Thyroid gland (tissue), 4 donors: ENCODE data around the gene BAG2. TPM values are rescaled to one million over a fixed set of nuclear protein-coding genes. Genes with fewer than 3 reads are reported as not detected.

Experiments
- DNase-seq, 2 donors: peaks; one replicate each; pipeline ENCODE4 v3.0.0-alpha.2; 2019
- H3K27ac ChIP-seq, 3 donors: fragments of 200-600 bp; sonication (generic); 1 replicate in 2 of 3; 2 replicates in 1 of 3; pipeline ENCODE4 v1.5.1; 2016 to 2019; ENCODE audit warnings: mild to moderate bottlenecking in 1 of 3, moderate library complexity in 1 of 3
- H3K27me3 ChIP-seq: fragments of 200-600 bp; sonication (generic); one replicate; pipeline ENCODE4 v1.5.1; 2019
- H3K36me3 ChIP-seq, 2 donors: fragments of 200-600 bp; sonication (generic); one replicate each; pipeline ENCODE4 v1.5.1; 2016 to 2019
- H3K4me1 ChIP-seq, 2 donors: fragments of 200-600 bp; sonication (generic); one replicate each; pipeline ENCODE4 v1.5.1; 2017 to 2019
- H3K4me3 ChIP-seq, 3 donors: fragments of 200-600 bp; sonication (generic); replicated peaks in 1 of 3; 1 replicate in 2 of 3; 2 replicates in 1 of 3; pipeline ENCODE4 v1.5.1; 2016; ENCODE audit warnings: mild to moderate bottlenecking in 1 of 3
- H3K9me3 ChIP-seq: fragments of 200-600 bp; sonication (generic); one replicate; pipeline ENCODE4 v1.5.1; 2017
- POLR2A ChIP-seq, 2 donors: fragments of 450-650 bp; IDR thresholded peaks; one replicate each; pipeline ENCODE4 v1.6.1; 2017; ENCODE audit warnings: antibody characterized with exemption in 2 of 2, mild to moderate bottlenecking in 2 of 2, moderate library complexity in 1 of 2
- WGBS, 2 donors: methylation state at CpG; one replicate each; pipeline ENCODE4 v1.1.5; 2017; 5-methylcytosine and 5-hydroxymethylcytosine counted together
- intact Hi-C: fragments of 100-400 bp; cut with DNase I; formaldehyde crosslinking; loops from one replicate; pipeline ENCODE4 v1.15.1; 2023
- total RNA-seq, 4 donors: library from RNA; depleted of rRNA; stranded (reverse); fragments of >200 nt; gene quantifications; one replicate each; pipeline ENCODE4 v1.2.3, GENCODE V29; 2016
- TF ChIP-seq, protein P1 (sequence below), 6 experiments: fragments of 200-600 bp in 3 of 6; fragments of 450-650 bp in 3 of 6; sonication (generic) in 3 of 6; IDR thresholded peaks; one replicate each; pipeline ENCODE4 v1.5.1; 2016 to 2019; ENCODE audit warnings: antibody characterized with exemption in 6 of 6, mild to moderate bottlenecking in 2 of 6, inconsistent platforms in 1 of 6, moderate library complexity in 1 of 6

The BAG2 gene
- total RNA-seq, 4 donors from 2014 or later = 9.5 to 11.5 (median 10.9) TPM

DNA sequence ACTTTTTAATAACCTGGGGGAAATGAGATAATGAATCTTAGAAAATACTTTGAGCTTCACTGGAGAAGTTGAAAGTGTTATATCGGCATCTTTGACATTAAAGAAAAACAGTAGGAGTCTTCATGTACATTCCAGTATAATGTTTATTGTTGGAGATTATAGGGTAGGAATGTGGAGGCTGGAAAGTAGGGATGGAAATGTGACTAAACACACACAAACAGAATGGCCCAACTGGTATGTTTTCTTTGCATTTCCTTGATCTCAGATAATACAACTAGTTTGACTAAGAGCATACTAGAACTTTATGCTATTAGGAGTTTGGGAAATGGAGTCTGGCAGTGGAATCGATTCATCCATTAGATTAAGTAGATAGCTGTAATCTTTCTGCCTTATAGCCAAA, 10.1 kb upstream of the BAG2 start:
- Histone ChIP-seq H3K27ac (no peak overlapping the region), H3K9me3 (no peaks in the 10 kb centered on the region), H3K27me3 (no peaks in the 10 kb centered on the region), H3K4me3 (no peak overlapping the region), H3K4me1 (no peaks in the 10 kb centered on the region), H3K36me3 (peaks cover 5 to 7% of the 10 kb centered on the region in 2 donors)
- intact Hi-C loops = no loop called here
- DNase-seq = no peak
- 92 to 97% methylated on average over 2 of the region's 2 CpGs for WGBS, 2 donors
- no peak for TF ChIP-seq POLR2A (IDR thresholded peaks at IDR 0.05)
- TF ChIP-seq, protein P1, sequence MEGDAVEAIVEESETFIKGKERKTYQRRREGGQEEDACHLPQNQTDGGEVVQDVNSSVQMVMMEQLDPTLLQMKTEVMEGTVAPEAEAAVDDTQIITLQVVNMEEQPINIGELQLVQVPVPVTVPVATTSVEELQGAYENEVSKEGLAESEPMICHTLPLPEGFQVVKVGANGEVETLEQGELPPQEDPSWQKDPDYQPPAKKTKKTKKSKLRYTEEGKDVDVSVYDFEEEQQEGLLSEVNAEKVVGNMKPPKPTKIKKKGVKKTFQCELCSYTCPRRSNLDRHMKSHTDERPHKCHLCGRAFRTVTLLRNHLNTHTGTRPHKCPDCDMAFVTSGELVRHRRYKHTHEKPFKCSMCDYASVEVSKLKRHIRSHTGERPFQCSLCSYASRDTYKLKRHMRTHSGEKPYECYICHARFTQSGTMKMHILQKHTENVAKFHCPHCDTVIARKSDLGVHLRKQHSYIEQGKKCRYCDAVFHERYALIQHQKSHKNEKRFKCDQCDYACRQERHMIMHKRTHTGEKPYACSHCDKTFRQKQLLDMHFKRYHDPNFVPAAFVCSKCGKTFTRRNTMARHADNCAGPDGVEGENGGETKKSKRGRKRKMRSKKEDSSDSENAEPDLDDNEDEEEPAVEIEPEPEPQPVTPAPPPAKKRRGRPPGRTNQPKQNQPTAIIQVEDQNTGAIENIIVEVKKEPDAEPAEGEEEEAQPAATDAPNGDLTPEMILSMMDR (IDR thresholded peaks at IDR 0.05) = no peak

DNA sequence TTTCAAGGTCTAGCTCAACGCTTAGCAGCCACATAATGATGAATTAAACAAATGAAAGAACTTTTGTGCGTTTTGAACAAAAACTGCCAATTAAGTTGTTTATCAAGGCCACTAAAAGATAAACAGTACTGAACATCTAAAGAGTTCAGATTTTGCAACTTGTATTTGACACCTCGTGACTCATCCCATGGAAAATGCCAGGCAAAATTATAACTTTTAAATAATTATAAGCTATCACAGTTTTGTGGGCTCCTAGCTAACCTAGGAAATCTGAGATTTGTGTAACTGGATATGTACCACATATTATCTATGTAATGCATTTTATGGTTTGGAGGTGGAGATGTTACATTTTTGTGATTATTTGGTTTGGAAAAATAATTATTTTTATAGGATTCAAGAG, 9.6 kb upstream of the BAG2 start:
- intact Hi-C loops = no loop called here
- 97% methylated on average over 3 of the region's 3 CpGs for WGBS, 2 donors
- H3K27me3 ChIP-seq = no peaks in the 10 kb centered on the region
- H3K9me3 ChIP-seq = no peaks in the 10 kb centered on the region
- H3K4me1 ChIP-seq = no peaks in the 10 kb centered on the region
- TF ChIP-seq, protein P1 (IDR thresholded peaks at IDR 0.05) = no peak
- no peak for TF ChIP-seq POLR2A (IDR thresholded peaks at IDR 0.05)
- no peak overlapping the region for H3K4me3 ChIP-seq
- DNase-seq = no peak
- peaks cover 5 to 7% of the 10 kb centered on the region in 2 donors for H3K36me3 ChIP-seq
- no peak overlapping the region for H3K27ac ChIP-seq

DNA sequence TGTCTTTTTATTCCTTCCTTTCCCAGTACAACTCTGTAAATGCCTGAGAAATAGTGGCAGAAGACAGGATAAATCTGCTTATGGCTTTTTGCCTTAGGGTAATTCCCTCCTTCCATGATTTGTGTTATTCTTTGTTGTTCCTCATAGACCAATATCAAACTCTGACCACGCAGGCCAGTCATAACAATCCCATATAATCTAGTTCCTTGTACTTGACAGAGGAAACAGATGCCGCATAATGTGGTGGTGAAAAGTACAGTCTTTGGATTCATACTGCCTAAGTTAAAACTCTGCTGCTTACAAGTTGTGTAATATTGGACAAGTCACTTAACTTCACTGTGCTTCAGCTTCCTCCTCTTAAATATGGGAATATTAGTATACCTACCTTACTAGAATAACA, 8.2 kb upstream of the BAG2 start:
- Histone ChIP-seq H3K4me1 (no peaks in the 10 kb centered on the region), H3K4me3 (no peak overlapping the region), H3K36me3 (peaks cover 5 to 7% of the 10 kb centered on the region in 2 donors), H3K27ac (no peak overlapping the region), H3K27me3 (no peaks in the 10 kb centered on the region), H3K9me3 (no peaks in the 10 kb centered on the region)
- DNase-seq = no peak
- TF ChIP-seq POLR2A (IDR thresholded peaks at IDR 0.05) = no peak
- TF ChIP-seq, protein P1 (IDR thresholded peaks at IDR 0.05) = no peak
- intact Hi-C loops = no loop called here
- 95 to 97% methylated on average over 2 of the region's 2 CpGs for WGBS, 2 donors

DNA sequence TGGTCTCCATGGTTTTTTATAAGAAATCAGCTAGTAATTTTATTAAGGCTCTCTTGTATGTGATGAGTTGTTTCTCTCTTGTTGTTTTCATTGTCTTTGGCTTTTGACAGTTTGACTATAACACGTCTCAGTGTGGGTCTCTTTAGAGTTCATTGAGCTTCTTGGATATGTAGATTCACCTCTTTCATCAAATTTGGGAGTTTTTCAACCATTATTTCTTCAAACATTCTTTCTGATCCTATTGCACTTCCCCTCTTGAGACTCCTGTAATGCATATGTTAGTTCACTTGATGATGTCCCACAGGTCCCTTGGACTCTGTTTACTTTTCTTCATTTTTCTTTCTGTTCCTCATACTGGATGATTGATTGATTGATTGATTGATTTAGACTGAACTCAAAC, 7.0 kb upstream of the BAG2 start:
- intact Hi-C loops = no loop called here
- H3K9me3 ChIP-seq = no peaks in the 10 kb centered on the region
- H3K36me3 ChIP-seq = peaks cover 5 to 7% of the 10 kb centered on the region in 2 donors

More for the DNA sequence above, 7.0 kb upstream of the BAG2 start:
- H3K4me1 ChIP-seq = no peaks in the 10 kb centered on the region
- WGBS, 2 donors = 93 to 95% methylated on average over 1 of the region's 1 CpG
- DNase-seq = no peak
- no peak overlapping the region for H3K4me3 ChIP-seq
- TF ChIP-seq, protein P1 (IDR thresholded peaks at IDR 0.05) = no peak
- TF ChIP-seq POLR2A (IDR thresholded peaks at IDR 0.05) = no peak
- no peaks in the 10 kb centered on the region for H3K27me3 ChIP-seq
- H3K27ac ChIP-seq = no peak overlapping the region
